IMR-90 (cell line): ENCODE results near the gene RABIF. TPM values are rescaled to one million over a fixed set of nuclear protein-coding genes. Genes with fewer than 3 reads are reported as not detected.

Experiments used
- ATAC-seq: fragments of 200-7000 bp; cut with Tn5 transposase; 2 replicates; pipeline ENCODE4 v1.9.1; 2020; ENCODE audit warnings: low read depth, mild to moderate bottlenecking, moderate library complexity
- BruUV-seq: library from RNA; stranded (reverse); fragments of 400-500 nt; replicated peaks from 2 replicates; lab custom pipeline; 2021; lab: Mats Ljungman, UMichigan
- CTCF ChIA-PET: fragments of 300-600 bp; formaldehyde crosslinking; extraction: SDS; loops from one replicate; lab custom pipeline; 2021; ENCODE audit warnings: antibody characterized with exemption; lab: Yijun Ruan, JAX
- POLR2A ChIA-PET: fragments of 300-600 bp; sonication (Branson Sonifier 250); formaldehyde crosslinking; loops from one replicate; lab custom pipeline; 2022; ENCODE audit warnings: antibody characterized with exemption; ENCODE audit not compliant: unreplicated experiment; lab: Charles Lee
- DNase-seq: peaks from one replicate; pipeline ENCODE4 v3.0.0; 2013
- H2AFZ ChIP-seq: replicated peaks from 2 replicates; pipeline ENCODE3; 2013; ENCODE audit warnings: low read length, mild to moderate bottlenecking; ENCODE audit not compliant: poor library complexity
- H2AK5ac ChIP-seq: 2 replicates; pipeline ENCODE4 v1.6.1; 2013; ENCODE audit warnings: low read depth, low read length, inconsistent platforms
- H2AK9ac ChIP-seq: replicated peaks from 2 replicates; pipeline ENCODE3; 2013; ENCODE audit warnings: mild to moderate bottlenecking, low read depth, low read length, moderate library complexity; ENCODE audit not compliant: poor library complexity
- H2BK120ac ChIP-seq: 2 replicates; pipeline ENCODE4 v1.6.1; 2013; ENCODE audit warnings: low read depth, low read length, inconsistent platforms
- H2BK15ac ChIP-seq: 3 replicates; pipeline ENCODE4 v1.6.1; 2013; ENCODE audit warnings: low read depth, low read length, inconsistent platforms
- H2BK20ac ChIP-seq: 2 replicates; pipeline ENCODE4 v1.6.1; 2013; ENCODE audit warnings: low read depth, mild to moderate bottlenecking, inconsistent platforms, low read length, moderate library complexity
- H2BK5ac ChIP-seq: 2 replicates; pipeline ENCODE4 v1.6.1; 2013; ENCODE audit warnings: mild to moderate bottlenecking, low read depth, low read length, inconsistent platforms; ENCODE audit not compliant: poor library complexity, severe bottlenecking
- H3K14ac ChIP-seq: replicated peaks from 2 replicates; pipeline ENCODE4 v1.6.1; 2013; ENCODE audit warnings: low read depth, low read length, inconsistent platforms
- H3K18ac ChIP-seq: 2 replicates; pipeline ENCODE4 v1.6.1; 2013; ENCODE audit warnings: low read depth, low read length, control low read depth
- H3K23ac ChIP-seq: 2 replicates; pipeline ENCODE4 v1.6.1; 2013; ENCODE audit warnings: low read depth, low read length, inconsistent platforms
- H3K27ac ChIP-seq: 2 replicates; pipeline ENCODE4 v1.5.1; 2013; ENCODE audit warnings: mild to moderate bottlenecking, control low read depth, low read length; ENCODE audit not compliant: insufficient read depth
- H3K27me3 ChIP-seq: 2 replicates; pipeline ENCODE4 v1.6.1; 2013; ENCODE audit warnings: low read length; ENCODE audit not compliant: control insufficient read depth, insufficient read depth
- H3K36me3 ChIP-seq: 2 replicates; pipeline ENCODE4 v1.6.1; 2013; ENCODE audit warnings: low read length, mixed read lengths; ENCODE audit not compliant: control insufficient read depth, insufficient read depth
- H3K4ac ChIP-seq: 2 replicates; pipeline ENCODE4 v1.6.1; 2013; ENCODE audit warnings: low read depth, low read length, inconsistent platforms
- H3K4me1 ChIP-seq: 2 replicates; pipeline ENCODE4 v1.6.1; 2013; ENCODE audit warnings: low read length, mixed read lengths; ENCODE audit not compliant: control insufficient read depth, insufficient read depth
- H3K4me2 ChIP-seq: 2 replicates; pipeline ENCODE4 v1.6.1; 2013; ENCODE audit warnings: low read depth, mild to moderate bottlenecking, control low read depth, low read length, moderate library complexity
- H3K4me3 ChIP-seq: 2 replicates; pipeline ENCODE4 v1.5.1; 2013; ENCODE audit warnings: low read depth, mild to moderate bottlenecking, control low read depth, low read length, moderate library complexity; ENCODE audit not compliant: insufficient read depth
- H3K56ac ChIP-seq: 2 replicates; pipeline ENCODE4 v1.6.1; 2013; ENCODE audit warnings: low read length, inconsistent platforms; ENCODE audit not compliant: insufficient read depth; ENCODE audit errors: extremely low read depth
- H3K79me1 ChIP-seq, 2 experiments: 2 replicates each; pipeline ENCODE4 v1.6.1; 2013; ENCODE audit warnings: low read length in 2 of 2, inconsistent platforms in 1 of 2, low read depth in 1 of 2
- H3K9ac ChIP-seq: 2 replicates; pipeline ENCODE4 v1.6.1; 2013; ENCODE audit warnings: low read depth, low read length, control low read depth
- H3K9me1 ChIP-seq: 2 replicates; pipeline ENCODE4 v1.6.1; 2013; ENCODE audit warnings: low read length, inconsistent platforms; ENCODE audit not compliant: insufficient read depth
- H3K9me3 ChIP-seq: 2 replicates; pipeline ENCODE4 v1.6.1; 2013; ENCODE audit warnings: low read length; ENCODE audit not compliant: control insufficient read depth, insufficient read depth
- H4K20me1 ChIP-seq: 2 replicates; pipeline ENCODE4 v1.6.1; 2013; ENCODE audit warnings: low read length, inconsistent platforms; ENCODE audit not compliant: insufficient read depth
- H4K5ac ChIP-seq: 2 replicates; pipeline ENCODE4 v1.6.1; 2013; ENCODE audit warnings: mild to moderate bottlenecking, low read depth, low read length, control low read depth
- H4K8ac ChIP-seq, 2 experiments: 2 replicates each; pipeline ENCODE4 v1.6.1; 2013; ENCODE audit warnings: low read depth in 2 of 2, low read length in 2 of 2, control low read depth in 1 of 2, inconsistent platforms in 1 of 2
- H4K91ac ChIP-seq: 2 replicates; pipeline ENCODE4 v1.6.1; 2013; ENCODE audit warnings: low read depth, low read length, inconsistent platforms; ENCODE audit not compliant: insufficient read depth
- BHLHE40 ChIP-seq: fragments of 150-350 bp; IDR thresholded peaks from 2 replicates; pipeline ENCODE4 v1.6.1; 2016; ENCODE audit warnings: mild to moderate bottlenecking, low read depth, low read length
- CEBPB ChIP-seq: IDR thresholded peaks from 2 replicates; pipeline ENCODE4 v1.6.1; 2012; ENCODE audit warnings: low read depth, low read length, improper control_type of control experiment
- CHD1 ChIP-seq: IDR thresholded peaks from 2 replicates; pipeline ENCODE4 v1.6.1; 2012; ENCODE audit warnings: low read depth, low read length, improper control_type of control experiment
- ELK1 ChIP-seq: fragments of 150-350 bp; IDR thresholded peaks from 2 replicates; pipeline ENCODE4 v1.6.1; 2016; ENCODE audit warnings: low read depth, mild to moderate bottlenecking, low read length, moderate library complexity, borderline replicate concordance
- FOS ChIP-seq: fragments of 150-350 bp; IDR thresholded peaks from 2 replicates; pipeline ENCODE4 v1.6.1; 2016; ENCODE audit warnings: low read depth, low read length
- MAFK ChIP-seq: IDR thresholded peaks from 2 replicates; pipeline ENCODE4 v1.6.1; 2012; ENCODE audit warnings: low read depth, low read length, improper control_type of control experiment
- MAZ ChIP-seq: IDR thresholded peaks from 2 replicates; pipeline ENCODE4 v1.6.1; 2012; ENCODE audit warnings: low read depth, mild to moderate bottlenecking, low read length, improper control_type of control experiment, moderate library complexity, borderline replicate concordance
- MXI1 ChIP-seq: IDR thresholded peaks from 2 replicates; pipeline ENCODE4 v1.6.1; 2012; ENCODE audit warnings: low read depth, mild to moderate bottlenecking, low read length, moderate library complexity, borderline replicate concordance
- NFE2L2 ChIP-seq: fragments of 150-350 bp; IDR thresholded peaks from 2 replicates; pipeline ENCODE4 v1.6.1; 2016; ENCODE audit warnings: low read depth, mild to moderate bottlenecking, low read length
- POLR2A ChIP-seq: IDR thresholded peaks from 2 replicates; pipeline ENCODE4 v1.6.1; 2012; ENCODE audit warnings: mild to moderate bottlenecking, low read depth, low read length
- RAD21 ChIP-seq: IDR thresholded peaks from 2 replicates; pipeline ENCODE4 v1.6.1; 2012; ENCODE audit warnings: low read length, improper control_type of control experiment
- RCOR1 ChIP-seq: IDR thresholded peaks from 2 replicates; pipeline ENCODE4 v1.6.1; 2012; ENCODE audit warnings: mild to moderate bottlenecking, low read length, improper control_type of control experiment; ENCODE audit not compliant: insufficient replicate concordance
- RFX5 ChIP-seq: IDR thresholded peaks from 2 replicates; pipeline ENCODE4 v1.8.0; 2012; ENCODE audit warnings: low read depth, mild to moderate bottlenecking, low read length, moderate library complexity
- SMC3 ChIP-seq: fragments of 150-350 bp; IDR thresholded peaks from 2 replicates; pipeline ENCODE4 v1.6.1; 2016; ENCODE audit warnings: low read depth, mild to moderate bottlenecking, antibody characterized with exemption, low read length, moderate library complexity
- WGBS, 2 experiments: methylation state at CpG; one replicate each; pipeline versions ENCODE4 v1.1.5 to v1.1.7; 2013; ENCODE audit warnings: missing lambda C conversion rate in 2 of 2; ENCODE audit not compliant: insufficient read length in 1 of 2; ENCODE audit errors: extremely low coverage in 2 of 2; 5-methylcytosine and 5-hydroxymethylcytosine counted together
- dilution Hi-C: fragments of 300-500 bp; cut with HindIII; formaldehyde crosslinking; loops from one replicate; pipeline ENCODE4 v1.14.3; 2018; ENCODE audit warnings: low sequenced_read_pairs; ENCODE audit not compliant: unreplicated experiment
- in situ Hi-C: fragments of 300-500 bp; cut with MboI; formaldehyde crosslinking; loops from 3 replicates; pipeline ENCODE4 v1.14.3; 2019; ENCODE audit warnings: low sequenced_read_pairs, inconsistent platforms, mixed read lengths
- intact Hi-C: fragments of 100-400 bp; cut with micrococcal nuclease; formaldehyde crosslinking; loops from 2 replicates; pipeline ENCODE4 v1.10.0; 2022
- polyA plus RNA-seq, 3 experiments: library from polyadenylated mRNA; depleted of rRNA; stranded (reverse); fragments of >200 nt; gene quantifications; 2 replicates each; pipeline ENCODE4 v1.2.3, GENCODE V29; 2012; ENCODE audit warnings: low replicate concordance in 1 of 3
- total RNA-seq: library from RNA; depleted of rRNA; stranded (reverse); fragments of >200 nt; gene quantifications from 2 replicates; pipeline ENCODE4 v1.2.3, GENCODE V29; 2012

RABIF gene
- total and polyA plus RNA-seq, 2 of the 4 experiments (the other 2 are of a cell fraction): 4.8 to 7.9 TPM

GRCh38 chr1:202873026-202873425 lies 15.9 kb downstream of the RABIF start:
- Histone ChIP-seq H4K8ac (no peak overlapping the region), H3K36me3 (no peaks in the 10 kb centered on the region), H3K9me3 (no peaks in the 10 kb centered on the region), H4K91ac (no peak overlapping the region), H2BK5ac (no peak overlapping the region), H4K20me1 (no peaks in the 10 kb centered on the region), H3K27ac (no peak overlapping the region), H2AK5ac (no peak overlapping the region), H2BK15ac (no peak overlapping the region), H2AK9ac (no peak overlapping the region), H2BK120ac (no peak overlapping the region), H4K5ac (no peak overlapping the region), H3K14ac (no peak overlapping the region), H3K4me2 (no peak overlapping the region), H3K56ac (no peak overlapping the region), H3K18ac (no peak overlapping the region), H3K4ac (no peak overlapping the region), H3K23ac (no peak overlapping the region), H3K9me1 (no peaks in the 10 kb centered on the region), H3K4me3 (no peak overlapping the region), H3K79me1 (no peaks in the 10 kb centered on the region), H2AFZ (no peak overlapping the region), H2BK20ac (no peak overlapping the region), H3K4me1 (no peaks in the 10 kb centered on the region), H3K9ac (no peak overlapping the region), H3K27me3 (no peaks in the 10 kb centered on the region; the same call in 1 of the 2 replicates)
- BruUV-seq: no TSS peak
- dilution Hi-C loops (no loop called here), intact Hi-C loops (no loop called here), in situ Hi-C loops (no loop called here)
- POLR2A ChIA-PET: interaction anchor here (0.6 kb wide), 1 partner anchor 1375 kb away, joined by 5 read pairs; no protein-coding TSS in a partner anchor
- no peak for ATAC-seq
- TF ChIP-seq SMC3 (no peak), RFX5 (no peak), POLR2A (no peak), MAFK (no peak), FOS (no peak), MXI1 (no peak), RCOR1 (no peak), CHD1 (no peak), NFE2L2 (no peak), MAZ (no peak), ELK1 (no peak), CEBPB (no peak), BHLHE40 (no peak), RAD21 (no peak)
- CTCF ChIA-PET: no interaction called here
- no CpG with 5 or more reads among the region's 4 CpGs for WGBS, 2 experiments
- DNase-seq: no peak
